Neural progenitor cell (in vitro differentiated cells): ENCODE data around the gene SLC25A19.

Source experiments
- EZH2 ChIP-seq: fragments of 200-600 bp; sonication (generic); IDR thresholded peaks from 2 replicates; pipeline ENCODE4 v1.6.1; 2017; ENCODE audit warnings: antibody characterized with exemption, mild to moderate bottlenecking, moderate library complexity
- EZH2phosphoT487 ChIP-seq: fragments of 200-600 bp; sonication (generic); IDR thresholded peaks from 2 replicates; pipeline ENCODE4 v1.6.1; 2017; ENCODE audit warnings: antibody characterized with exemption
- TF ChIP-seq, protein P1 (sequence below): fragments of 200-600 bp; sonication (generic); IDR thresholded peaks from 2 replicates; pipeline ENCODE4 v1.5.1; 2017; ENCODE audit warnings: antibody characterized with exemption, mild to moderate bottlenecking

DNA sequence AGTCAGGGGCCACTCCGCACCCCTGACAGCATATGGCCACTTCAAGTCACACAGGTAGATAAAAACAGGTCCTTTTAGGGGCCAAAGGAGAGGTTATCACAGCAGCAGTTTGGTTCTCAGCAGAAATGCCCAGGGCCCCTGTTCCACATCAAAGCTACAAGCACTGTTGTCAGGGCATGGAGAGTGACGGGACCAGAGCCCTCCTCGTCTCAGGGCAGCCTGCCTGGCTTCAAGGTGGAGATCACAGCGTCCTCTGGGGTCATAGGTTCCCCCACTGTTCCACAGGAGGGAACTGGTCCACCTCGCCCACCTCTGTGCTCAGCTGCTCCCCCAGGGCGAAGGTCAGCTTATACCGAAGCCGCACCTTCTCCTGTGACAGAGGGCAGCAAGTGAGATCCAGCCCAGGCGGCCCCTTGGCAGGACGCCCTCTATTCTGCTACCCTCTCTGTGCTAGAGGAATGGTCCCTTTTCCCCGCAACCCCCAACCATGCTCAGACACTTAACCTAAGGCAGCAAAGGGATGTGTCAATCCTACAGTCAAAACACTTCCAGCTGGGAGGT, 51.1 kb downstream of the SLC25A19 start:
- TF ChIP-seq, protein P1, sequence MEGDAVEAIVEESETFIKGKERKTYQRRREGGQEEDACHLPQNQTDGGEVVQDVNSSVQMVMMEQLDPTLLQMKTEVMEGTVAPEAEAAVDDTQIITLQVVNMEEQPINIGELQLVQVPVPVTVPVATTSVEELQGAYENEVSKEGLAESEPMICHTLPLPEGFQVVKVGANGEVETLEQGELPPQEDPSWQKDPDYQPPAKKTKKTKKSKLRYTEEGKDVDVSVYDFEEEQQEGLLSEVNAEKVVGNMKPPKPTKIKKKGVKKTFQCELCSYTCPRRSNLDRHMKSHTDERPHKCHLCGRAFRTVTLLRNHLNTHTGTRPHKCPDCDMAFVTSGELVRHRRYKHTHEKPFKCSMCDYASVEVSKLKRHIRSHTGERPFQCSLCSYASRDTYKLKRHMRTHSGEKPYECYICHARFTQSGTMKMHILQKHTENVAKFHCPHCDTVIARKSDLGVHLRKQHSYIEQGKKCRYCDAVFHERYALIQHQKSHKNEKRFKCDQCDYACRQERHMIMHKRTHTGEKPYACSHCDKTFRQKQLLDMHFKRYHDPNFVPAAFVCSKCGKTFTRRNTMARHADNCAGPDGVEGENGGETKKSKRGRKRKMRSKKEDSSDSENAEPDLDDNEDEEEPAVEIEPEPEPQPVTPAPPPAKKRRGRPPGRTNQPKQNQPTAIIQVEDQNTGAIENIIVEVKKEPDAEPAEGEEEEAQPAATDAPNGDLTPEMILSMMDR: no peak
- no peak for TF ChIP-seq EZH2
- no peak for TF ChIP-seq EZH2phosphoT487
